ENCODE measurements around the gene MAEA.

Gene MAEA

DNA sequence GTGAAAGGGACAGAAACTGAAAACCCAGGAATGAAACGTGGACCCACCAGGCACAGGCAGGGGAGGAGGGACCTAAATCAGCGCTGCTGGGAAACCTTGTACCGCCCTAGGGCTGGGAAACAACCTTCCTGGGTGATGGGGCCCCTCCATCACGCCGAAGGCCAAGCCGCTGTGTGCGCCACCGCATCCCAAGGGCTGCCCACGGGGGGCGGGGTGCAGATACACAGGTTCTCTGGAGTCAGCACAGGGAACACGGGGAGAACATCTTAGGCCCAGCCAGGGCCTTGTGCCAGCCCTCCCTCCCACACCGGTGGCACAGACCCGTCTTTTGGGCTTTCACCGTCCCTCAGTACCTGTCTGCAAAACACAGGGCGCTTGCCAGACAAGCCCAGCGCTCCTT, 70.3 kb downstream of the MAEA start:
- TF ChIP-seq, protein P1, sequence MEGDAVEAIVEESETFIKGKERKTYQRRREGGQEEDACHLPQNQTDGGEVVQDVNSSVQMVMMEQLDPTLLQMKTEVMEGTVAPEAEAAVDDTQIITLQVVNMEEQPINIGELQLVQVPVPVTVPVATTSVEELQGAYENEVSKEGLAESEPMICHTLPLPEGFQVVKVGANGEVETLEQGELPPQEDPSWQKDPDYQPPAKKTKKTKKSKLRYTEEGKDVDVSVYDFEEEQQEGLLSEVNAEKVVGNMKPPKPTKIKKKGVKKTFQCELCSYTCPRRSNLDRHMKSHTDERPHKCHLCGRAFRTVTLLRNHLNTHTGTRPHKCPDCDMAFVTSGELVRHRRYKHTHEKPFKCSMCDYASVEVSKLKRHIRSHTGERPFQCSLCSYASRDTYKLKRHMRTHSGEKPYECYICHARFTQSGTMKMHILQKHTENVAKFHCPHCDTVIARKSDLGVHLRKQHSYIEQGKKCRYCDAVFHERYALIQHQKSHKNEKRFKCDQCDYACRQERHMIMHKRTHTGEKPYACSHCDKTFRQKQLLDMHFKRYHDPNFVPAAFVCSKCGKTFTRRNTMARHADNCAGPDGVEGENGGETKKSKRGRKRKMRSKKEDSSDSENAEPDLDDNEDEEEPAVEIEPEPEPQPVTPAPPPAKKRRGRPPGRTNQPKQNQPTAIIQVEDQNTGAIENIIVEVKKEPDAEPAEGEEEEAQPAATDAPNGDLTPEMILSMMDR (IDR thresholded peaks at IDR 0.05; ENCODE audit: low read depth, low read length), result no peak
- no peak for DNase-seq (ENCODE audit: low read depth in 2 of 2)
- H3K4me3 ChIP-seq (replicated peaks in 1 of 2; ENCODE audit: low read depth in 2 of 2, low read length in 2 of 2), result no peak overlapping the region

DNA sequence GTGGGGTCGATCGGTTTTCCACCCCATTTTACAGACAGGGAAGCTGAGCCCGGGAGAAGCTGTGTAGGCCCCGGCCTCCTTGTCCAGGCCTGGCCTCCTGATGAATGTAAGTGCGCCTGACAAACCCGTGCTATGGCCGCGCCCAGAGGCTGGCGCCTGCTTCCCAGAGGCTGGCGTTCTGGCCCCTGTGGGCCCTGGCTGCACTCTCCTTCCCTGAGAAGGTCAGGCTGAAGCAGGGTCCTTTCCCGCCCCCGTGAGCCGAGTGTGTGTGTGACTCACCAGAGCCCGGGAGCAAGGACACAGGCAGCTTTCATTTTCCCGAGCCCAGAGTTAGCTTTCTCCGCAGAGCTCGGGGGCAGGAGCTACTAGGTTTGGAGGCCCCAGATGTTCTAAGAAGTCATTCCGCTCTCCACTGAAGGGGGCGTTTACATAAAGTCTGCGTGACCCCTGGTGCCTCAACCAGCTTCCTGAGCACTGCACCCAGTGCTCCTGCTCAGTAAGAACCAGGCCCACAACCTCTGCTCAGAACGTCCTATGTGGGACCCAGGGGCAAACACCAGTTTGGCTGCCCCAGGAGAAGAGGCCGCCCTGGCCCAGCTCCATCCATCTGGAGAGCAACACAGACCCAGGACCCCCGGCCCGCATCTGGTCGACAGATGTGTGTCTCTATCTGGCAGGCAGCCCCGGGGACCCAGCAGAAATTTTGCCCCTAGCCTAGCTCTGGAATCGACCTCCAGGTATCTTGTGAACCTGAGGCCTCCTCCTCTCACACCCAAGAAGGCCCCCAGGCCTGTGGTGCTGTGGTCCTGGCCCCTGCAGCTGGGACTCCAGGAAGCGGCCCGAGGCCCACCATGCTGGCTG, 71.0 kb downstream of the MAEA start:
- TF ChIP-seq, protein P1 (IDR thresholded peaks at IDR 0.05; ENCODE audit: low read depth, low read length), result no peak
- DNase-seq (ENCODE audit: low read depth in 2 of 2), result peak; percentile 14 to 22
- H3K4me3 ChIP-seq (replicated peaks in 1 of 2; ENCODE audit: low read depth in 2 of 2, low read length in 2 of 2), result no peak overlapping the region

DNA sequence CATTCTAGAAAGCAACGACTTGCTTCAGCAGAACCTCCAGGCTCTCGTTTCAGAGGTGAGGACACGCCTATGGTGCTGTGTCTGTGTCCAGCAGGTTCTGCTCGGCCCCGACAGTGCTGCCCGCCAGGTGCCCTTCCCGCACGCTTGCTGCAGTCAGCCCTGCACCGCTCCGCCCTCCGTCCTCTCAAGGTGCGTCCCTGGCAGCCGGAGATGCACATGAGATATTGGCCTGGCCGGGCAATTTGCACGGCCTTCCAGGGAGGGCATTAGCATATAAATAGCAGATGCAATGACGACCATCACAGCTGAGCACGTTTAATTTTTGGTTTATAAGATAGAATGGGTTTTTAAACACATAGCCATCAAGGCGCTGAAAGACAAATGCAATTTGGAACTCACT, 71.7 kb downstream of the MAEA start:
- DNase-seq (ENCODE audit: low read depth in 2 of 2), result no peak
- H3K4me3 ChIP-seq (replicated peaks in 1 of 2; ENCODE audit: low read depth in 2 of 2, low read length in 2 of 2), result no peak overlapping the region
- TF ChIP-seq, protein P1 (IDR thresholded peaks at IDR 0.05; ENCODE audit: low read depth, low read length), result no peak

DNA sequence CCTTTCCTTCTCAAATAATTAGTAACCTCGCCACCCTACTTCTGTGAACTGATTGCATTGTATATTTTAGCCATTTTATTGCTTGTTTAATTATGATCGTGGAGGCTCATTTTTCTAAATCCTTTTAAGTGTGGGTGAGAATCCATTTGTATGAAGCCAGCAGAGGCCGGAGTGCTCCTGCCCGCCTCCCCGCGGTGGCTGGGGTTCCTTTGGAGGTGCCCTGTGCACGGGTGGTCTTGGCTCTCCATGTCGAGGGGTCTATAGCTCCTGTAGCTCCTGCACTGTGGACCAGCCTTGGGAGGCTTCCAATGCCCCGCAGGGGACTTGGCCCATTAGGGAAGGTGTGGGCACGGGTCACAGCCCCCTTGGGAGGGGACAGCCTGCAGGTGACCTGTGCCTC, 72.4 kb downstream of the MAEA start:
- DNase-seq (ENCODE audit: low read depth in 2 of 2), result no peak
- no peak overlapping the region for H3K4me3 ChIP-seq (replicated peaks in 1 of 2; ENCODE audit: low read depth in 2 of 2, low read length in 2 of 2)
- TF ChIP-seq, protein P1 (IDR thresholded peaks at IDR 0.05; ENCODE audit: low read depth, low read length), result no peak

DNA sequence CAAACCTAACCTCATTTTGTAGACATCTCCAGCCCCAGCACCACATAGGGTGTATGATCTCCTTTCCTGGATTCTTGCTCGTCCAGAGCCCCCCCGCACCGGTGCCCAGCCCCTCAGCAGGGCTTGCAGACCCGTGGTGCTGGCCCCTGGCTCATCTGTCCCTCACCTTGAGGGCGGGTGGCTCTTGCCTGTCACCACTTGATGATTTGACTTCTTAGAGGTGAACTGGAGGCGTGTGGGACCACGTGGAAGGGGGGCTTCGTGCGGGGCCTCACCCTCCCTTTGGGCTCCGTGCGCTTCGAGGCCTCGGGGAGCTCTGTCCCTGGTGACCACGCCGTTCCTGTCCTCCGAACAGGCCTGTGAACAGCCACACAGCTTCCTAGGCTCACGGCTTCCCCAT, 72.8 kb downstream of the MAEA start:
- no peak overlapping the region for H3K4me3 ChIP-seq (replicated peaks in 1 of 2; ENCODE audit: low read depth in 2 of 2, low read length in 2 of 2)
- TF ChIP-seq, protein P1 (IDR thresholded peaks at IDR 0.05; ENCODE audit: low read depth, low read length), result no peak
- no peak for DNase-seq (ENCODE audit: low read depth in 2 of 2)

DNA sequence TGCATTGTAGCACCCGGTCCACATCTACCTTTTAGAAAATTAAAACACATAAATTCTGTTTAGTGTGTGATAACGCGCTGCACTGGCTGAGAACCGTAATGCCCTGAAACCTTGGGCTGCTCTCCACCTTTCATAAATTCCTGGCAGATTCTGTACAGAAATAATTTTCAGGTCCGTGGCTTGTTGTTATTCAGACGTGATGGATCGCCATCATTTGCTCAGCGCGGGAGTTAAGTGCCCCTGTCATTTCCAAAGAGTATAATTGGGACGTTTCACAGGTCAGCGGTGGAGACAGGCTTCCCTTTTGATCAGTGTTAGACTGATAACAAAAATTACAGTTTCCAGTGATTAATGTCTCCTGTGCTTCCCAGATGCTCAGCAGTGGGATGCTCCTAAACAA, 73.8 kb downstream of the MAEA start:
- no peak for DNase-seq (ENCODE audit: low read depth in 2 of 2)
- TF ChIP-seq, protein P1 (IDR thresholded peaks at IDR 0.05; ENCODE audit: low read depth, low read length), result no peak

More for the DNA sequence above, 73.8 kb downstream of the MAEA start:
- H3K4me3 ChIP-seq (replicated peaks in 1 of 2; ENCODE audit: low read depth in 2 of 2, low read length in 2 of 2), result no peak overlapping the region

Data from cardiac fibroblast (primary cell).